Astrocyte of the cerebellum (primary cell): ENCODE data around the gene FCAR.
"Not testable (repeated sequence)": the region's sequence is repeated elsewhere in the genome, so short reads cannot be mapped to it uniquely, and the experiment has no call there.

ENCODE experiments used
- DNase-seq: peaks from one replicate; pipeline ENCODE4 v3.0.0-alpha.2; 2011; ENCODE audit warnings: low read depth
- H3K4me3 ChIP-seq: 2 replicates; pipeline ENCODE4 v1.5.1; 2011; ENCODE audit warnings: mild to moderate bottlenecking, low read depth, low read length, moderate library complexity
- in situ Hi-C: cut with HindIII; loops from 2 replicates; pipeline ENCODE4 v1.10.0; 2017; ENCODE audit warnings: low sequenced_read_pairs
- TF ChIP-seq, protein P1 (sequence below): IDR thresholded peaks from 2 replicates; pipeline ENCODE4 v1.5.1; 2012; ENCODE audit warnings: low read length, low read depth, moderate library complexity, mild to moderate bottlenecking; ENCODE audit errors: missing control alignments

FCAR gene

DNA sequence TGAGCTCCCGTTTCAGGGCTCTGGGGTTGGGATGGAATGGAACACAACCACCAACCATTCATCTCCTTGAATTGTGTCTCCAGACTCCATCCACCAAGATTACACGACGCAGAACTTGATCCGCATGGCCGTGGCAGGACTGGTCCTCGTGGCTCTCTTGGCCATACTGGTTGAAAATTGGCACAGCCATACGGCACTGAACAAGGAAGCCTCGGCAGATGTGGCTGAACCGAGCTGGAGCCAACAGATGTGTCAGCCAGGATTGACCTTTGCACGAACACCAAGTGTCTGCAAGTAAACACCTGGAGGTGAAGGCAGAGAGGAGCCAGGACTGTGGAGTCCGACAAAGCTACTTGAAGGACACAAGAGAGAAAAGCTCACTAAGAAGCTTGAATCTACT, 15.5 kb downstream of the FCAR start:
- DNase-seq, result no peak
- no peak overlapping the region for H3K4me3 ChIP-seq
- TF ChIP-seq, protein P1, sequence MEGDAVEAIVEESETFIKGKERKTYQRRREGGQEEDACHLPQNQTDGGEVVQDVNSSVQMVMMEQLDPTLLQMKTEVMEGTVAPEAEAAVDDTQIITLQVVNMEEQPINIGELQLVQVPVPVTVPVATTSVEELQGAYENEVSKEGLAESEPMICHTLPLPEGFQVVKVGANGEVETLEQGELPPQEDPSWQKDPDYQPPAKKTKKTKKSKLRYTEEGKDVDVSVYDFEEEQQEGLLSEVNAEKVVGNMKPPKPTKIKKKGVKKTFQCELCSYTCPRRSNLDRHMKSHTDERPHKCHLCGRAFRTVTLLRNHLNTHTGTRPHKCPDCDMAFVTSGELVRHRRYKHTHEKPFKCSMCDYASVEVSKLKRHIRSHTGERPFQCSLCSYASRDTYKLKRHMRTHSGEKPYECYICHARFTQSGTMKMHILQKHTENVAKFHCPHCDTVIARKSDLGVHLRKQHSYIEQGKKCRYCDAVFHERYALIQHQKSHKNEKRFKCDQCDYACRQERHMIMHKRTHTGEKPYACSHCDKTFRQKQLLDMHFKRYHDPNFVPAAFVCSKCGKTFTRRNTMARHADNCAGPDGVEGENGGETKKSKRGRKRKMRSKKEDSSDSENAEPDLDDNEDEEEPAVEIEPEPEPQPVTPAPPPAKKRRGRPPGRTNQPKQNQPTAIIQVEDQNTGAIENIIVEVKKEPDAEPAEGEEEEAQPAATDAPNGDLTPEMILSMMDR, result no peak
- in situ Hi-C loops, result no loop called here

DNA sequence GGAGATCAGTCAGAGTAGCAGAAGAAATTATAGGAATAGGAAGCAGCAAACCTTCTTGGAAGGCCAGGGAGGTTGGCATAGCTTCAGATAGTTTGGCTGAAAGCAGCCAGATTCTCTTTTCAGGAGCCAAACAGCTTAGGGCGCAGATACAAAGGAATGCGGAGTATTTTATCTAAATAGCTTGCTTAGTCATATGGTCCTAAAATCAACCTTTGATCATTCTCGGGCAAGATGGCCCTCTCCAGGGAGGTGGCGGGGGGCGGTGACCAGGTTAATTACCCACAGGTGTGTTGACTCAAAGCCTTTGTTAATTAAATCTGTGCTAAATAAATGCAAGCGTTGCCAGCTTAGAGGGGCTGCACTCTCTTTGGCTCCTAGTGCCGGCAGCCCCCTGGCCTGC, 19.4 kb downstream of the FCAR start:
- no peak for DNase-seq
- no peak overlapping the region for H3K4me3 ChIP-seq
- TF ChIP-seq, protein P1, result no peak
- in situ Hi-C loops, result no loop called here

- in situ Hi-C loops, DNase-seq, H3K4me3 ChIP-seq: not testable (repeated sequence)
Measured at GRCh38 chr19:54894106-54894505, 20.1 kb downstream of the FCAR start.

DNA sequence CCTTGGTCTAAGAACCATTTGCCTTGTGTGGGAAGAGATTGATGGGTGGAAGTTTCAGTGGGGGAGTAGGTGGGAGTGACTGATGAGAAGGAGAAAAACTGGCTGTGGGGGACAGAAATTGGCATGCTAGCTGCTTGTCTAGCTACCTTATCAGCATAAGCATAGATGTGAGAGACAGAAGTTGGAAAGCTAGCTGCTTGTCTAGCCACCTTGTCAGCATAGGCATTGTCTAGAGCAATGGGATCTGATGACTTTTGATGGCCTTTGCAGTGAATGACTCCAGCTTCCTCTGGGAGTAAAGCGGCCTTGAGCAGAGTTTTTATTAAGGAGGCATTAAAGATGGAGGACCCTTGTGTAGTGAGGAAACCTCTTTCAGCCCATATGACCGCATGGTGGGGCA, 22.0 kb downstream of the FCAR start:
- in situ Hi-C loops, result no loop called here
- no peak overlapping the region for H3K4me3 ChIP-seq
- TF ChIP-seq, protein P1, result no peak
- no peak for DNase-seq

DNA sequence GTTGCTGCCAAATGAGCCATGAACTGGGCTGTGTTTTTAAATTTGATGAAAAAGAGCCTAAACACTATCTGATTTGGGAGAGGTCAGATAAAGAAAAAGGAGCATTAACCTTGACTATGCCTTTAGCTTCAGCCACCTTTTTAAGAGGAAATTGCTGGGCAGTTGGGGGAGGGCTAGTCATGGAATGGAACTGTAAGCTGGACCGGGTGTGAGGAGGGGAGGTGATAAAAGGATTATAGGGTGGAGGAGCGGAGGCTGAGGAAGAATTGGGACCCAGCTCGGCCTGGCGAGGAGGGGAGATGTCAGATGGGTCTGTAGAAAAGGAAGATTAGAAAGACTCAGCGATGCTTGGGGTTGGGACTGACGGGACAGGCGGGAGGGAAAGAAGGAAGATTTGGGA, 24.6 kb downstream of the FCAR start:
- H3K4me3 ChIP-seq, DNase-seq, in situ Hi-C loops: not testable (repeated sequence)

DNA sequence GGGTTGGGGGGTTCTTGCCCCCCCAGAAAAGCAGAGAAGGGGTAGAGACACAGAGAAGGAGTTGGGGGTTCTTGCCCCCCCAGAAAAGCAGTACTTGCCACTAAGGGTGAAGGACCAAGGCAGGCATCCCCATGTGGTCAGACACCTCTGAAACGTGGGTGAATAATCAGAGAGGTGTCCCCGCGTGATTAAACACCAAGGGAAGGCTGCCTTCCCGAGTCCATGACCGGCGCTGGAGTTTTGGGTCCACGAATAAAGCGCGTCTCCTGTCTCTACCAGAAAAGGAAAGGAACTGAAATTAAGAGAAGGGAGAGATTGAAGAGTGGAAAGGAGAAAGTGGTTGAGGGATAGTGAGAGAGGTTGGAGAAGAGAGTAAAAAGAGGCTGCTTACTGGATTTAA, 25.6 kb downstream of the FCAR start:
- in situ Hi-C loops, H3K4me3 ChIP-seq, DNase-seq: not testable (repeated sequence)

- DNase-seq, H3K4me3 ChIP-seq, in situ Hi-C loops: not testable (repeated sequence)
Measured at GRCh38 chr19:54901153-54901552, 27.1 kb downstream of the FCAR start.

GRCh38 chr19:54902061-54902460, 28.0 kb downstream of the FCAR start:
- no peak for DNase-seq
- in situ Hi-C loops, result no loop called here
- TF ChIP-seq, protein P1, result no peak
- H3K4me3 ChIP-seq, result no peak overlapping the region

- no peak for DNase-seq
- TF ChIP-seq, protein P1, result no peak
- no peak overlapping the region for H3K4me3 ChIP-seq
- in situ Hi-C loops, result no loop called here
Measured at GRCh38 chr19:54903303-54903702, 29.3 kb downstream of the FCAR start.

GRCh38 chr19:54904261-54904660, 30.2 kb downstream of the FCAR start:
- in situ Hi-C loops, H3K4me3 ChIP-seq, DNase-seq: not testable (repeated sequence)
